ENCODE results near the gene TRAF6.

The TRAF6 gene

DNA sequence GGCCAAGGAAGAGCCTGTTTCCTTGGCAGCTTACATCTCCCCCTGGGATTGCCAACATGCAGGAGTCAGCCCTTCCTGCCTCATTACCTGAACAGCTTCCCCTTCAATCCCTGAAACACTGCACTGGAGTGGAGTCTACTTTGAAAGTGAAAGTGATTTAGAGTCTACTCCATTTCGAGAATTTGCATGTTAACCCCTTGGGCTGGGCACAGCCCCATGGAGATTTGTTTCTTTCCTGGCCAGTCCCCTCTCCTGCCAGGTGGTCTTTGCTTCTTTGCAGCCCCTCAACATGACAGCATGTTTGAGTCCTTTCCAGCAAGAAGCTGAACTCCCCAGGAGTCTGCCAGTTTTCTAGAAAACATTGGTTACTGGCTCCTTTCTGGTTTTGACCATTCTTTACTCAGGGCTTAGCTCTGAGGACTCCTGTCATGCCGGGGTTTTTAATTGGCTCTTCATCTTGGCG is 59.9 kb downstream of the TRAF6 start:
- Histone ChIP-seq H3K4me2 (ENCODE audit: low read length) (no peak overlapping the region), H2BK120ac (ENCODE audit: low read depth, low read length) (no peak overlapping the region), H3K79me2 (ENCODE audit: control insufficient read depth, insufficient read depth, low read length) (no peaks in the 10 kb centered on the region), H3K79me1 (ENCODE audit: low read length) (no peaks in the 10 kb centered on the region), H2BK15ac (replicated peaks; ENCODE audit: low read depth) (no peak overlapping the region), H3K4me1 (ENCODE audit: control insufficient read depth, low read depth, low read length) (no peaks in the 10 kb centered on the region), H3K56ac (ENCODE audit: low read length) (no peak overlapping the region), H3K4ac (ENCODE audit: low read depth, low read length) (no peak overlapping the region), H3K23ac (ENCODE audit: low read length) (no peak overlapping the region), H4K5ac (ENCODE audit: low read length) (no peak overlapping the region), H3K18ac (ENCODE audit: low read length) (no peak overlapping the region), H4K8ac (ENCODE audit: low read depth, low read length) (no peak overlapping the region), H2AK5ac (ENCODE audit: low read length) (no peak overlapping the region), H3K27me3 (ENCODE audit: insufficient read depth, low read length, poor library complexity) (no peaks in the 10 kb centered on the region), H2BK5ac (ENCODE audit: low read length) (no peak overlapping the region), H3K27ac (ENCODE audit: low read depth, low read length) (no peak overlapping the region), H3K4me3 (ENCODE audit: low read length) (no peak overlapping the region), H3K9ac (ENCODE audit: low read length) (no peak overlapping the region), H3K36me3 (ENCODE audit: control insufficient read depth, insufficient read depth, low read length) (no peaks in the 10 kb centered on the region)
- WGBS (ENCODE audit: extremely low coverage, insufficient coverage, low lambda C conversion rate) = no CpG with 5 or more reads among the region's 3 CpGs
- no peak for DNase-seq

- no peaks in the 10 kb centered on the region for H3K79me1 ChIP-seq (ENCODE audit: low read length)
- H3K79me2 ChIP-seq (ENCODE audit: control insufficient read depth, insufficient read depth, low read length) = no peaks in the 10 kb centered on the region
- WGBS (ENCODE audit: extremely low coverage, insufficient coverage, low lambda C conversion rate) = no CpG with 5 or more reads among the region's 5 CpGs
- no peak overlapping the region for H3K23ac ChIP-seq (ENCODE audit: low read length)
- no peaks in the 10 kb centered on the region for H3K27me3 ChIP-seq (ENCODE audit: insufficient read depth, low read length, poor library complexity)
- no peak overlapping the region for H2BK15ac ChIP-seq (replicated peaks; ENCODE audit: low read depth)
- no peak overlapping the region for H4K8ac ChIP-seq (ENCODE audit: low read depth, low read length)
- H3K4me2 ChIP-seq (ENCODE audit: low read length) = no peak overlapping the region
- no peak overlapping the region for H3K4ac ChIP-seq (ENCODE audit: low read depth, low read length)
- H2BK120ac ChIP-seq (ENCODE audit: low read depth, low read length) = no peak overlapping the region
- no peak overlapping the region for H3K27ac ChIP-seq (ENCODE audit: low read depth, low read length)
- no peak overlapping the region for H2BK5ac ChIP-seq (ENCODE audit: low read length)
- no peak overlapping the region for H3K4me3 ChIP-seq (ENCODE audit: low read length)
- no peak overlapping the region for H3K56ac ChIP-seq (ENCODE audit: low read length)
- no peak overlapping the region for H3K18ac ChIP-seq (ENCODE audit: low read length)
- DNase-seq = no peak
- H4K5ac ChIP-seq (ENCODE audit: low read length) = no peak overlapping the region
- H2AK5ac ChIP-seq (ENCODE audit: low read length) = no peak overlapping the region
- no peak overlapping the region for H3K9ac ChIP-seq (ENCODE audit: low read length)
- no peaks in the 10 kb centered on the region for H3K4me1 ChIP-seq (ENCODE audit: control insufficient read depth, low read depth, low read length)
- H3K36me3 ChIP-seq (ENCODE audit: control insufficient read depth, insufficient read depth, low read length) = no peaks in the 10 kb centered on the region
Observed at GRCh38 chr11:36449561-36450096, 60.4 kb downstream of the TRAF6 start.

- H4K8ac ChIP-seq (ENCODE audit: low read depth, low read length) = no peak overlapping the region
- no peak overlapping the region for H3K4ac ChIP-seq (ENCODE audit: low read depth, low read length)
- no peak overlapping the region for H3K9ac ChIP-seq (ENCODE audit: low read length)
- no peaks in the 10 kb centered on the region for H3K27me3 ChIP-seq (ENCODE audit: insufficient read depth, low read length, poor library complexity)
- H3K4me2 ChIP-seq (ENCODE audit: low read length) = no peak overlapping the region
- H3K4me1 ChIP-seq (ENCODE audit: control insufficient read depth, low read depth, low read length) = no peaks in the 10 kb centered on the region
- no peak overlapping the region for H2BK120ac ChIP-seq (ENCODE audit: low read depth, low read length)
- H2AK5ac ChIP-seq (ENCODE audit: low read length) = no peak overlapping the region
- H3K79me1 ChIP-seq (ENCODE audit: low read length) = no peaks in the 10 kb centered on the region
- H3K23ac ChIP-seq (ENCODE audit: low read length) = no peak overlapping the region
- no peak overlapping the region for H2BK5ac ChIP-seq (ENCODE audit: low read length)
- WGBS (ENCODE audit: extremely low coverage, insufficient coverage, low lambda C conversion rate) = no CpG with 5 or more reads among the region's 8 CpGs
- no peak overlapping the region for H3K18ac ChIP-seq (ENCODE audit: low read length)
- no peaks in the 10 kb centered on the region for H3K79me2 ChIP-seq (ENCODE audit: control insufficient read depth, insufficient read depth, low read length)
- H2BK15ac ChIP-seq (replicated peaks; ENCODE audit: low read depth) = no peak overlapping the region
- H4K5ac ChIP-seq (ENCODE audit: low read length) = no peak overlapping the region
- H3K36me3 ChIP-seq (ENCODE audit: control insufficient read depth, insufficient read depth, low read length) = no peaks in the 10 kb centered on the region
- H3K4me3 ChIP-seq (ENCODE audit: low read length) = no peak overlapping the region
- H3K56ac ChIP-seq (ENCODE audit: low read length) = no peak overlapping the region
- H3K27ac ChIP-seq (ENCODE audit: low read depth, low read length) = no peak overlapping the region
- DNase-seq = no peak
Observed at GRCh38 chr11:36447947-36448346, 62.1 kb downstream of the TRAF6 start.

DNA sequence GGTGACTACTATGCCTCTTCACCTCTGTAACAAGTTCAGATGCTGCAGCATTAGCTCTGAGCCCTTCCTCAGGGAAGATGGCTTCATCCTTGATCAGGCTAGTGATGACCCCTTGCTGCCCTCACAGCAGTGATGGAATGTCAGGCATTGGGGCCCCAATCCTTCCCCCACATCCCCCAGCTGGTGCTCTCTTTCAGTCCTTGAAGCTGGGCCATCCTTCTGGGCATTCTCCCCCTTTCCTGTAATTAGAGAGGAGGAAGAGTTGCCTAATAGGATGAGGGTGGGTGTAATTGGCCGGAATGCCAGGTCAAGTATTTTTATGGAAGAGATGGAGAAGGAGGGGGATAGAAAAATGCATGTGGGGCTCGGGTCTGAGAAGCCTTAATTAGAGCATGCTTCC is 62.6 kb downstream of the TRAF6 start:
- Histone ChIP-seq H3K4me1 (ENCODE audit: control insufficient read depth, low read depth, low read length) (no peaks in the 10 kb centered on the region), H3K36me3 (ENCODE audit: control insufficient read depth, insufficient read depth, low read length) (no peaks in the 10 kb centered on the region), H2BK120ac (ENCODE audit: low read depth, low read length) (no peak overlapping the region), H4K5ac (ENCODE audit: low read length) (no peak overlapping the region), H4K8ac (ENCODE audit: low read depth, low read length) (no peak overlapping the region), H2BK15ac (replicated peaks; ENCODE audit: low read depth) (no peak overlapping the region), H3K56ac (ENCODE audit: low read length) (no peak overlapping the region), H3K4me3 (ENCODE audit: low read length) (no peak overlapping the region), H3K27me3 (ENCODE audit: insufficient read depth, low read length, poor library complexity) (no peaks in the 10 kb centered on the region), H3K79me1 (ENCODE audit: low read length) (no peaks in the 10 kb centered on the region), H3K27ac (ENCODE audit: low read depth, low read length) (no peak overlapping the region), H3K4ac (ENCODE audit: low read depth, low read length) (no peak overlapping the region), H2BK5ac (ENCODE audit: low read length) (no peak overlapping the region), H3K4me2 (ENCODE audit: low read length) (no peak overlapping the region), H2AK5ac (ENCODE audit: low read length) (no peak overlapping the region), H3K23ac (ENCODE audit: low read length) (no peak overlapping the region), H3K9ac (ENCODE audit: low read length) (no peak overlapping the region), H3K18ac (ENCODE audit: low read length) (no peak overlapping the region), H3K79me2 (ENCODE audit: control insufficient read depth, insufficient read depth, low read length) (no peaks in the 10 kb centered on the region)
- no peak for DNase-seq
- WGBS (ENCODE audit: extremely low coverage, insufficient coverage, low lambda C conversion rate) = 100% methylated on average over 1 of the region's 2 CpGs

- no CpG with 5 or more reads among the region's 7 CpGs for WGBS (ENCODE audit: extremely low coverage, insufficient coverage, low lambda C conversion rate)
- no peaks in the 10 kb centered on the region for H3K36me3 ChIP-seq (ENCODE audit: control insufficient read depth, insufficient read depth, low read length)
Observed at GRCh38 chr11:36446135-36446534, 63.9 kb downstream of the TRAF6 start.

GRCh38 chr11:36443661-36444060 is 66.4 kb downstream of the TRAF6 start:
- H2BK5ac ChIP-seq (ENCODE audit: low read length) = no peak overlapping the region
- no peak overlapping the region for H3K9ac ChIP-seq (ENCODE audit: low read length)
- H3K56ac ChIP-seq (ENCODE audit: low read length) = no peak overlapping the region
- no peaks in the 10 kb centered on the region for H3K27me3 ChIP-seq (ENCODE audit: insufficient read depth, low read length, poor library complexity)
- H4K5ac ChIP-seq (ENCODE audit: low read length) = no peak overlapping the region
- no peak for DNase-seq
- no peaks in the 10 kb centered on the region for H3K36me3 ChIP-seq (ENCODE audit: control insufficient read depth, insufficient read depth, low read length)
- no peak overlapping the region for H2BK15ac ChIP-seq (replicated peaks; ENCODE audit: low read depth)
- H3K79me2 ChIP-seq (ENCODE audit: control insufficient read depth, insufficient read depth, low read length) = no peaks in the 10 kb centered on the region
- no peak overlapping the region for H3K4me3 ChIP-seq (ENCODE audit: low read length)
- no peak overlapping the region for H3K27ac ChIP-seq (ENCODE audit: low read depth, low read length)
- no peak overlapping the region for H3K23ac ChIP-seq (ENCODE audit: low read length)
- no peak overlapping the region for H2BK120ac ChIP-seq (ENCODE audit: low read depth, low read length)
- H3K79me1 ChIP-seq (ENCODE audit: low read length) = no peaks in the 10 kb centered on the region
- no peak overlapping the region for H4K8ac ChIP-seq (ENCODE audit: low read depth, low read length)
- no CpG with 5 or more reads among the region's 2 CpGs for WGBS (ENCODE audit: extremely low coverage, insufficient coverage, low lambda C conversion rate)
- H3K4ac ChIP-seq (ENCODE audit: low read depth, low read length) = no peak overlapping the region
- no peak overlapping the region for H2AK5ac ChIP-seq (ENCODE audit: low read length)
- H3K18ac ChIP-seq (ENCODE audit: low read length) = no peak overlapping the region
- H3K4me2 ChIP-seq (ENCODE audit: low read length) = no peak overlapping the region
- H3K4me1 ChIP-seq (ENCODE audit: control insufficient read depth, low read depth, low read length) = no peaks in the 10 kb centered on the region

More at GRCh38 chr11:36446135-36446534, 63.9 kb downstream of the TRAF6 start:
- Histone ChIP-seq H3K23ac (ENCODE audit: low read length) (no peak overlapping the region), H3K18ac (ENCODE audit: low read length) (no peak overlapping the region), H4K5ac (ENCODE audit: low read length) (no peak overlapping the region), H3K4me2 (ENCODE audit: low read length) (no peak overlapping the region), H2AK5ac (ENCODE audit: low read length) (no peak overlapping the region), H3K79me1 (ENCODE audit: low read length) (no peaks in the 10 kb centered on the region), H2BK120ac (ENCODE audit: low read depth, low read length) (no peak overlapping the region), H2BK5ac (ENCODE audit: low read length) (no peak overlapping the region), H3K56ac (ENCODE audit: low read length) (no peak overlapping the region), H3K4ac (ENCODE audit: low read depth, low read length) (no peak overlapping the region), H3K9ac (ENCODE audit: low read length) (no peak overlapping the region), H3K4me3 (ENCODE audit: low read length) (no peak overlapping the region), H3K27ac (ENCODE audit: low read depth, low read length) (no peak overlapping the region), H3K4me1 (ENCODE audit: control insufficient read depth, low read depth, low read length) (no peaks in the 10 kb centered on the region), H2BK15ac (replicated peaks; ENCODE audit: low read depth) (no peak overlapping the region), H3K79me2 (ENCODE audit: control insufficient read depth, insufficient read depth, low read length) (no peaks in the 10 kb centered on the region), H3K27me3 (ENCODE audit: insufficient read depth, low read length, poor library complexity) (no peaks in the 10 kb centered on the region), H4K8ac (ENCODE audit: low read depth, low read length) (no peak overlapping the region)
- DNase-seq = no peak
